ENCODE measurements around the gene UIMC1. TPM values are rescaled to one million over a fixed set of nuclear protein-coding genes. Genes with fewer than 3 reads are reported as not detected.

The UIMC1 gene
- total and polyA plus RNA-seq, 7 donors: 18.0 to 96.1 (median 40.2) TPM

GRCh38 chr5:176880366-176881020 is 126.1 kb downstream of the UIMC1 start:
- TF ChIP-seq POLR2AphosphoS5 (IDR thresholded peaks at IDR 0.05) (no peak), POLR2A (IDR thresholded peaks at IDR 0.05) (no peak), EP300 (IDR thresholded peaks at IDR 0.05) (no peak)
- TF ChIP-seq, protein P1, sequence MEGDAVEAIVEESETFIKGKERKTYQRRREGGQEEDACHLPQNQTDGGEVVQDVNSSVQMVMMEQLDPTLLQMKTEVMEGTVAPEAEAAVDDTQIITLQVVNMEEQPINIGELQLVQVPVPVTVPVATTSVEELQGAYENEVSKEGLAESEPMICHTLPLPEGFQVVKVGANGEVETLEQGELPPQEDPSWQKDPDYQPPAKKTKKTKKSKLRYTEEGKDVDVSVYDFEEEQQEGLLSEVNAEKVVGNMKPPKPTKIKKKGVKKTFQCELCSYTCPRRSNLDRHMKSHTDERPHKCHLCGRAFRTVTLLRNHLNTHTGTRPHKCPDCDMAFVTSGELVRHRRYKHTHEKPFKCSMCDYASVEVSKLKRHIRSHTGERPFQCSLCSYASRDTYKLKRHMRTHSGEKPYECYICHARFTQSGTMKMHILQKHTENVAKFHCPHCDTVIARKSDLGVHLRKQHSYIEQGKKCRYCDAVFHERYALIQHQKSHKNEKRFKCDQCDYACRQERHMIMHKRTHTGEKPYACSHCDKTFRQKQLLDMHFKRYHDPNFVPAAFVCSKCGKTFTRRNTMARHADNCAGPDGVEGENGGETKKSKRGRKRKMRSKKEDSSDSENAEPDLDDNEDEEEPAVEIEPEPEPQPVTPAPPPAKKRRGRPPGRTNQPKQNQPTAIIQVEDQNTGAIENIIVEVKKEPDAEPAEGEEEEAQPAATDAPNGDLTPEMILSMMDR (IDR thresholded peaks at IDR 0.05): no peak
- no peaks in the 10 kb centered on the region for H3K4me1 ChIP-seq
- DNase-seq: no peak
- no peak overlapping the region for H3K27ac ChIP-seq
- intact Hi-C loops (cut with DNase I): no loop called here
- WGBS, 2 donors: 67 to 83% methylated on average over 26 of the region's 26 CpGs
- H3K27me3 ChIP-seq: peaks cover 0 to 28% (median 0%) of the 10 kb centered on the region in 3 donors
- no peaks in the 10 kb centered on the region for H3K36me3 ChIP-seq
- H3K4me3 ChIP-seq: no peak overlapping the region
- H3K9me3 ChIP-seq: no peaks in the 10 kb centered on the region

GRCh38 chr5:176879663-176880361 is 126.8 kb downstream of the UIMC1 start:
- no peaks in the 10 kb centered on the region for H3K36me3 ChIP-seq
- no peak overlapping the region for H3K4me3 ChIP-seq
- intact Hi-C loops (cut with DNase I): no loop called here
- H3K27ac ChIP-seq: no peak overlapping the region
- no peaks in the 10 kb centered on the region for H3K9me3 ChIP-seq
- peaks cover 0 to 33% (median 0%) of the 10 kb centered on the region in 3 donors for H3K27me3 ChIP-seq
- H3K4me1 ChIP-seq: no peaks in the 10 kb centered on the region
- DNase-seq: no peak
- 57 to 76% methylated on average over 23 of the region's 23 CpGs for WGBS, 2 donors
- no peak for TF ChIP-seq POLR2A (IDR thresholded peaks at IDR 0.05)
- TF ChIP-seq, protein P1 (IDR thresholded peaks at IDR 0.05): no peak
- TF ChIP-seq POLR2AphosphoS5 (IDR thresholded peaks at IDR 0.05): no peak
- TF ChIP-seq EP300 (IDR thresholded peaks at IDR 0.05): no peak

GRCh38 chr5:176878906-176879662 is 127.5 kb downstream of the UIMC1 start:
- TF ChIP-seq POLR2A (IDR thresholded peaks at IDR 0.05): no peak
- TF ChIP-seq POLR2AphosphoS5 (IDR thresholded peaks at IDR 0.05): no peak
- TF ChIP-seq, protein P1 (IDR thresholded peaks at IDR 0.05): no peak
- TF ChIP-seq EP300 (IDR thresholded peaks at IDR 0.05): no peak
- intact Hi-C loops (cut with DNase I): no loop called here
- H3K4me1 ChIP-seq: no peaks in the 10 kb centered on the region
- DNase-seq: no peak
- peaks cover 0 to 39% (median 0%) of the 10 kb centered on the region in 3 donors for H3K27me3 ChIP-seq
- H3K27ac ChIP-seq: no peak overlapping the region
- H3K9me3 ChIP-seq: no peaks in the 10 kb centered on the region
- no peak overlapping the region for H3K4me3 ChIP-seq
- H3K36me3 ChIP-seq: no peaks in the 10 kb centered on the region
- WGBS, 2 donors: 45 to 71% methylated on average over 23 of the region's 23 CpGs

DNA sequence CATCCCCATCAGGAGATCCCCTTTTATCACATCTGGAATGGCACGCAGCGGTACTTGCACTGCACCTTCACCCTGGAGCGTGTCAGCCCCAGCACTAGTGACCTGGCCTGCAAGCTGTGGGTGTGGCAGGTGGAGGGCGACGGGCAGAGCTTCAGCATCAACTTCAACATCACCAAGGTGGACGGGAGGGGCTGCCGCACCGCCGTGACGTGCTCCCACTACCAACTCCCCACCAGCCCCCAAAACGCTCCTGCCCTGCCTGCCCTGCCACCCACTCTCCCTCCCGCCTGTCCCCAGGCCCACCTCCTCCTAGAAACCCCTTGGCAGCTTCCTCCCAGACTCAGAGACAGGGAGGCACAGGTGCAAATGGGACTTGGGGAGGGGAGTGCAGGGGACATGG is 128.1 kb downstream of the UIMC1 start:
- Histone ChIP-seq H3K4me3 (no peak overlapping the region), H3K27ac (no peak overlapping the region), H3K36me3 (no peaks in the 10 kb centered on the region), H3K4me1 (no peaks in the 10 kb centered on the region), H3K9me3 (no peaks in the 10 kb centered on the region), H3K27me3 (peaks cover 0 to 45% (median 0%) of the 10 kb centered on the region in 3 donors)
- no peak for DNase-seq
- 63 to 84% methylated on average over 12 of the region's 12 CpGs for WGBS, 2 donors
- no peak for TF ChIP-seq POLR2AphosphoS5 (IDR thresholded peaks at IDR 0.05)
- no peak for TF ChIP-seq EP300 (IDR thresholded peaks at IDR 0.05)
- intact Hi-C loops (cut with DNase I): no loop called here

- Histone ChIP-seq H3K27me3 (peaks cover 0 to 45% (median 0%) of the 10 kb centered on the region in 3 donors), H3K36me3 (no peaks in the 10 kb centered on the region), H3K4me3 (no peak overlapping the region), H3K4me1 (no peaks in the 10 kb centered on the region), H3K27ac (no peak overlapping the region), H3K9me3 (no peaks in the 10 kb centered on the region)
- TF ChIP-seq POLR2A (IDR thresholded peaks at IDR 0.05) (no peak), EP300 (IDR thresholded peaks at IDR 0.05) (no peak), POLR2AphosphoS5 (IDR thresholded peaks at IDR 0.05) (no peak)
- TF ChIP-seq, protein P1 (IDR thresholded peaks at IDR 0.05): no peak
- no peak for DNase-seq
- intact Hi-C loops (cut with DNase I): no loop called here
- WGBS, 2 donors: 66 to 76% methylated on average over 21 of the region's 21 CpGs
Measured at GRCh38 chr5:176877793-176878331, 128.7 kb downstream of the UIMC1 start.
